Panc1 (cell line): Measurements from ENCODE around the gene ZNG1A. TPM values are rescaled to one million over a fixed set of nuclear protein-coding genes. Genes with fewer than 3 reads are reported as not detected.
"Not testable (repeated sequence)": the region's sequence is repeated elsewhere in the genome, so short reads cannot be mapped to it uniquely, and the experiment has no call there.

Experiments
- ATAC-seq: fragments of 200-7000 bp; cut with Tn5 transposase; 2 replicates; pipeline ENCODE4 v1.9.1; 2020; ENCODE audit warnings: mild to moderate bottlenecking, moderate library complexity
- BruUV-seq: library from RNA; stranded (reverse); fragments of 400-500 nt; replicated peaks from 2 replicates; lab custom pipeline; 2021; lab: Mats Ljungman, UMichigan
- CTCF ChIA-PET: fragments of 300-600 bp; sonication (Branson Sonifier 250); formaldehyde crosslinking; loops from one replicate; lab custom pipeline; 2022; ENCODE audit warnings: antibody characterized with exemption; lab: Charles Lee
- POLR2A ChIA-PET: fragments of 300-600 bp; sonication (Branson Sonifier 250); formaldehyde crosslinking; loops from one replicate; lab custom pipeline; 2022; ENCODE audit warnings: antibody characterized with exemption; lab: Charles Lee
- DNase-seq: peaks from one replicate; pipeline ENCODE4 v3.0.0-alpha.2; 2010; ENCODE audit warnings: low read depth, low spot score
- H3K27ac ChIP-seq: 2 replicates; pipeline ENCODE4 v1.5.1; 2011; ENCODE audit warnings: mild to moderate bottlenecking, low read length, inconsistent platforms
- H3K27me3 ChIP-seq: fragments of 200-500 bp; sonication (Bioruptor generic); 2 replicates; pipeline ENCODE4 v1.6.0; 2014; ENCODE audit warnings: low read length, inconsistent platforms; ENCODE audit not compliant: control insufficient read depth, insufficient read depth
- H3K36me3 ChIP-seq: fragments of 200-500 bp; sonication (Bioruptor generic); 2 replicates; pipeline ENCODE4 v1.5.1; 2014; ENCODE audit warnings: inconsistent platforms, mild to moderate bottlenecking, low read length, moderate library complexity; ENCODE audit not compliant: control insufficient read depth, insufficient read depth
- H3K4me1 ChIP-seq: 2 replicates; pipeline ENCODE4 v1.5.1; 2011; ENCODE audit warnings: inconsistent platforms, mild to moderate bottlenecking, low read length, moderate library complexity; ENCODE audit not compliant: control insufficient read depth, insufficient read depth
- H3K4me3 ChIP-seq, 2 experiments: 2 replicates each; pipeline ENCODE4 v1.5.1; 2011 to 2012; ENCODE audit warnings: low read depth in 2 of 2, low read length in 2 of 2, mild to moderate bottlenecking in 2 of 2, inconsistent platforms in 1 of 2, moderate library complexity in 1 of 2
- H3K9me3 ChIP-seq: fragments of 200-500 bp; sonication (Bioruptor generic); 2 replicates; pipeline ENCODE4 v1.5.1; 2014; ENCODE audit warnings: low read depth, mild to moderate bottlenecking, inconsistent platforms, low read length, moderate library complexity; ENCODE audit not compliant: control insufficient read depth, insufficient read depth
- in situ Hi-C: cut with HindIII; loops from 2 replicates; pipeline ENCODE4 v1.10.0; 2016; ENCODE audit warnings: low sequenced_read_pairs, low pct_unique_long_range_greater_than_20kb
- intact Hi-C: fragments of 100-400 bp; cut with micrococcal nuclease; formaldehyde crosslinking; loops from one replicate; pipeline ENCODE4 v1.10.0; 2022; ENCODE audit not compliant: unreplicated experiment
- total RNA-seq: library from RNA; stranded (reverse); gene quantifications from one replicate; pipeline ENCODE4 v1.2.1, GENCODE V29; 2021; ENCODE audit not compliant: unreplicated experiment
- TF ChIP-seq, protein P1 (sequence below): fragments of 450-650 bp; IDR thresholded peaks from 2 replicates; pipeline ENCODE4 v1.5.1; 2017; ENCODE audit warnings: mild to moderate bottlenecking

ZNG1A gene
- total RNA-seq, 1 experiment from 2014 or later = 16.6 TPM

DNA sequence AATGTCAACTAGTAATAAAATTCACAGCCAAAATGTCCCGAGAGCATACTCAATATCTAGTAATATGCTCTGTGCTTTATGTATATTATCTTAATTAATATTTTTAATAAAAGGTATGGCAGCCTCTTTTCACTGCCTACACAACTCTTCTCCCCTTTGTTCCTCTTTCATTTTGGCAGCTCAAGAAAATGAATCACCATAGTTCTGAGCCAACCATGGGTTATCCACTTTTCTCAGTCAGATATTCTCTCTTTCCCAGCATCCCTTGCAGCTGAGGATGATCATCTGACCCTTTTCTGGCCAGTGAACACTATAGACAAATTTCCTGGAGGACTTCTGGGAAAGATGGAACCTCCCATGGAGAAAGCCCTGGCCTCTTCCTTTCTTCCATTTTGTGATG lies 27.6 kb upstream of the ZNG1A start:
- no peaks in the 10 kb centered on the region for H3K36me3 ChIP-seq
- ChIA-PET CTCF (no interaction called here), POLR2A (no interaction called here)
- in situ Hi-C loops = no loop called here
- BruUV-seq = no TSS peak
- no peaks in the 10 kb centered on the region for H3K4me1 ChIP-seq
- no peaks in the 10 kb centered on the region for H3K9me3 ChIP-seq
- ATAC-seq (no peak), DNase-seq (no peak)
- H3K27ac ChIP-seq = no peak overlapping the region
- H3K27me3 ChIP-seq = no peaks in the 10 kb centered on the region
- H3K4me3 ChIP-seq = no peak overlapping the region
- TF ChIP-seq, protein P1, sequence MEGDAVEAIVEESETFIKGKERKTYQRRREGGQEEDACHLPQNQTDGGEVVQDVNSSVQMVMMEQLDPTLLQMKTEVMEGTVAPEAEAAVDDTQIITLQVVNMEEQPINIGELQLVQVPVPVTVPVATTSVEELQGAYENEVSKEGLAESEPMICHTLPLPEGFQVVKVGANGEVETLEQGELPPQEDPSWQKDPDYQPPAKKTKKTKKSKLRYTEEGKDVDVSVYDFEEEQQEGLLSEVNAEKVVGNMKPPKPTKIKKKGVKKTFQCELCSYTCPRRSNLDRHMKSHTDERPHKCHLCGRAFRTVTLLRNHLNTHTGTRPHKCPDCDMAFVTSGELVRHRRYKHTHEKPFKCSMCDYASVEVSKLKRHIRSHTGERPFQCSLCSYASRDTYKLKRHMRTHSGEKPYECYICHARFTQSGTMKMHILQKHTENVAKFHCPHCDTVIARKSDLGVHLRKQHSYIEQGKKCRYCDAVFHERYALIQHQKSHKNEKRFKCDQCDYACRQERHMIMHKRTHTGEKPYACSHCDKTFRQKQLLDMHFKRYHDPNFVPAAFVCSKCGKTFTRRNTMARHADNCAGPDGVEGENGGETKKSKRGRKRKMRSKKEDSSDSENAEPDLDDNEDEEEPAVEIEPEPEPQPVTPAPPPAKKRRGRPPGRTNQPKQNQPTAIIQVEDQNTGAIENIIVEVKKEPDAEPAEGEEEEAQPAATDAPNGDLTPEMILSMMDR = no peak
- intact Hi-C loops = no loop called here

DNA sequence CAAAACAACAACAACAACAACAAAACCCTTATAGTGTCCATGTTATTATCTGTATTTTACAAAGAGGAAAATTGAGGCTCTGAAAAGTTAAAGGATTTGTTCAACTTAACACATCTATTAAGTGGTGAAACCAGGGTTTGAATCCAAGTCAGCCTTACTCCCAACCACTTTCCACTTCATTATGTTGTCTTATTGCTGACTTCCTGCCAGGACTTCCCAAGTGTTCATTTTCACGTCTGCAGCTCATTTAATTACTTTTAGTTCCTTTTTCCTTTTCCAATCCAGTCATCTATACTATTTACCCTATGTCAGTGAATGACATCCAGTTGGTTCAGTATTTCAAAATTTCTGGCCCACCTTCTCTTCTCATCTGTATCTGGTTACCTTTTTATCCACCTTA lies 20.7 kb upstream of the ZNG1A start:
- in situ Hi-C loops, DNase-seq, ATAC-seq, BruUV-seq, H3K36me3 ChIP-seq, H3K27ac ChIP-seq, H3K9me3 ChIP-seq, H3K27me3 ChIP-seq, H3K4me3 ChIP-seq, CTCF ChIA-PET, H3K4me1 ChIP-seq, POLR2A ChIA-PET, intact Hi-C loops: not testable (repeated sequence)

DNA sequence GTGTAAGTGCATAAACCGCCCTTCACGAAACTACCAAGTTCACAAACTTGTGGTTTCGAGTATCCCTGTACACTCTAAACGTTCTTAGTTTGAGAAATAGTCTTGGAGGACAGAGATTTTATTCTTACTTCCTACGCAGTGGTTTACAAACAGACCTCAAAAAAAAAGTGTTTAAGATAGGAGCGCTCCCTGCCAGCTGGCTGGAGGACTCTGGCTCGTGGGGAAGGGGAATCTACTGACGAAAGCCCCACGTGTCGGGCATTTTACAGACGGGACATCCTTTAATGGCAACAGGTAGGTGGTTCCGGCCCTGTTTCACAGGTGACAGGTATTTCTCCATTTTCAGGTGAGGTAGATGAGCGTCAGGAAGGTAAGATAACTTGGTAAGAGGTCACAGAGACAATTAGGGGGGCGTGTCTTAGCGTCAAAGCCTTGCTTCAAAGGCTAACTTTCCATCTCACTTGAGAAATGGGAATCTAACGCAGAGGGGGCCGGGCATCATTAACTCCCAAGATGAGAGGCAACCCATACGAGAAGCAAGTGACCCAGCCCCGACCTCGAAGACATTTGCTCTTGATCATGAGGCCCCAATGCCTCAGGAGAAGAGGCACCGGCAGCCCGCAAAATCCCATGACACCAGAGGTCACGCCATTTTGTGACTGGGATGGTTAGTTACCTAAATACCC lies 573 bp downstream of the ZNG1A start:
- H3K27ac ChIP-seq, CTCF ChIA-PET, POLR2A ChIA-PET, H3K4me1 ChIP-seq, BruUV-seq, H3K27me3 ChIP-seq, H3K36me3 ChIP-seq, DNase-seq, ATAC-seq, H3K9me3 ChIP-seq, intact Hi-C loops, in situ Hi-C loops: not testable (repeated sequence)
- H3K4me3 ChIP-seq = peak overlapping the region; percentile 13 to 26; a peak in 2 of 4 replicates

DNA sequence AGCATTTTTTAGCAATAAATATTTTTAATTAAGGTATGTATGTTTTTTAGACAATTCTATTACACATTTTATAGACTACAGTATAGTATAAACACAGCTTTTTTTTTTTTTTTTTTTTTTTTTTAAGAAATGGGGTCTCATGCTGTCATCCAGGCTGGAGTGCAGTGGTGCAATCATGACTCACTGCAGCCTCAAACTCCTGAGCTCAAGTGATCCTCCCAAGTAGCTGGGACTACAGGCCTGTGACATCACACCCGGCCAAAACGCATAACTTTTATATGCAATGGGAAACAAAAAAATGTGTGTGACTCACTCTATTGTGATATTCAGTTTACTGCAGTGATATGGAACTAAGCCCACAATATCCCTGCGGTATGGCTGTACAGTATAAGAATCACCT lies 9.1 kb downstream of the ZNG1A start:
- H3K4me3 ChIP-seq, H3K9me3 ChIP-seq, intact Hi-C loops, H3K27ac ChIP-seq, BruUV-seq, POLR2A ChIA-PET, ATAC-seq, DNase-seq, H3K27me3 ChIP-seq, H3K4me1 ChIP-seq, H3K36me3 ChIP-seq, in situ Hi-C loops, CTCF ChIA-PET: not testable (repeated sequence)

DNA sequence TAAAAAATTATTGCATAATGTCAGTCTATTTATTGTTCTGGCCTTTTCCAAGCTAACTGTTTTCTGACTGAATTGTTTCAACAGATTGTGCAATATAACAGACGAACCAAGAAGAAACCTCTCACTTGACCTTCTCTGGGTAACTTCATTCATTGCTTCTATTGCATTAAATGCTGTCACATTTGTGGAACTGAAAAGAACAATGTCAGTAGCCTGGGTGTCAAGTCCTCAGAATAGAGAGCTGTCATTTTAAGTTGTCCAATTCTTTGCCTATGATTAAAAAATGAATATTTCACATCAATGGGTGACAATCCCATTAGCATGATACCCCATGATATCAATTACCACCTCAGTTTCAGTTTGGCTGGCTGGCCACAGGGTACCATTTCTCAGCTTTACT lies 19.0 kb downstream of the ZNG1A start:
- H3K36me3 ChIP-seq, DNase-seq, BruUV-seq, in situ Hi-C loops, POLR2A ChIA-PET, H3K27ac ChIP-seq, intact Hi-C loops, ATAC-seq, CTCF ChIA-PET, H3K4me3 ChIP-seq, H3K27me3 ChIP-seq, H3K4me1 ChIP-seq, H3K9me3 ChIP-seq: not testable (repeated sequence)

DNA sequence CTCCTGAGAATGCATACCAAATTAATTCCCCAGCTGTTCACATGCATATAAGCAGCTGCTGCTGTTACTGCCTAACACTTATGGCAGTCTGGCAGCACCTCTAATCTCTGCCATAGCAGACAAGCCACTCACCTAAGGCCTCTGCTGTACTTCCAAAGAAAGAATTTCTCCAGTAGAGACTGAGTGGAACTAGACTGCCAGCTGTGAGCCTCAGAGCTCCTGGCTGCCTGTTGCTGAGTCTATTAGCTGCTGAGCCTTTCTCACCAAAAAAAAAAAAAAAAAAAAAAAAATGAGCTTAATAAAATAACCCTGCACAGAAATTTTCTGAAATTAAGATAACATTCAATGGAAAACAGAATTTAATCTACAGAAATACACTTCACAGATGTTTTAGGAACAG lies 27.7 kb downstream of the ZNG1A start:
- H3K27ac ChIP-seq, H3K36me3 ChIP-seq, H3K9me3 ChIP-seq, POLR2A ChIA-PET, CTCF ChIA-PET, H3K4me1 ChIP-seq, ATAC-seq, BruUV-seq, in situ Hi-C loops, DNase-seq, H3K27me3 ChIP-seq, H3K4me3 ChIP-seq, intact Hi-C loops: not testable (repeated sequence)

DNA sequence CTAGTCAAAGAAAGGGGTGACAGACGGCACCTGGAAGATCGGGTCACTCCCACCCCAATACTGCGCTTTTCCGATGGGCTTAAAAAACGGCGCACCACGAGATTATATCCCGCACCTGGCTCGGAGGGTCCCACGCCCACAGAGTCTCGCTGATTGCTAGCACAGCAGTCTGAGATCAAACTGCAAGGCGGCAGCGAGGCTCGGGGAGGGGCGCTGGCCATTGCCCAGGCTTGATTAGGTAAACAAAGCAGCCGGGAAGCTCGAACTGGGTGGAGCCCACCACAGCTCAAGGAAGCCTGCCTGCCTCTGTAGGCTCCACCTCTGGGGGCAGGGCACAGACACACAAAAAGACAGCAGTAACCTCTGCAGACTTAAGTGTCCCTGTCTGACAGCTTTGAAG lies 39.0 kb downstream of the ZNG1A start:
- ATAC-seq, BruUV-seq, DNase-seq, H3K27me3 ChIP-seq, H3K4me1 ChIP-seq, intact Hi-C loops, POLR2A ChIA-PET, in situ Hi-C loops, H3K27ac ChIP-seq, H3K36me3 ChIP-seq, CTCF ChIA-PET, H3K4me3 ChIP-seq, H3K9me3 ChIP-seq: not testable (repeated sequence)
